IMR-90 (cell line): ENCODE data around the gene NR1D1. TPM values are rescaled to one million over a fixed set of nuclear protein-coding genes. Genes with fewer than 3 reads are reported as not detected.

Source experiments
- ATAC-seq: fragments of 200-7000 bp; cut with Tn5 transposase; 2 replicates; pipeline ENCODE4 v1.9.1; 2020; ENCODE audit warnings: low read depth, mild to moderate bottlenecking, moderate library complexity
- BruUV-seq: library from RNA; stranded (reverse); fragments of 400-500 nt; replicated peaks from 2 replicates; lab custom pipeline; 2021; lab: Mats Ljungman, UMichigan
- CTCF ChIA-PET: fragments of 300-600 bp; formaldehyde crosslinking; extraction: SDS; loops from one replicate; lab custom pipeline; 2021; ENCODE audit warnings: antibody characterized with exemption; lab: Yijun Ruan, JAX
- POLR2A ChIA-PET: fragments of 300-600 bp; sonication (Branson Sonifier 250); formaldehyde crosslinking; loops from one replicate; lab custom pipeline; 2022; ENCODE audit warnings: antibody characterized with exemption; ENCODE audit not compliant: unreplicated experiment; lab: Charles Lee
- DNase-seq: peaks from one replicate; pipeline ENCODE4 v3.0.0; 2013
- H2AFZ ChIP-seq: replicated peaks from 2 replicates; pipeline ENCODE3; 2013; ENCODE audit warnings: low read length, mild to moderate bottlenecking; ENCODE audit not compliant: poor library complexity
- H2AK5ac ChIP-seq: 2 replicates; pipeline ENCODE4 v1.6.1; 2013; ENCODE audit warnings: low read depth, low read length, inconsistent platforms
- H2AK9ac ChIP-seq: replicated peaks from 2 replicates; pipeline ENCODE3; 2013; ENCODE audit warnings: mild to moderate bottlenecking, low read depth, low read length, moderate library complexity; ENCODE audit not compliant: poor library complexity
- H2BK120ac ChIP-seq: 2 replicates; pipeline ENCODE4 v1.6.1; 2013; ENCODE audit warnings: low read depth, low read length, inconsistent platforms
- H2BK15ac ChIP-seq: 3 replicates; pipeline ENCODE4 v1.6.1; 2013; ENCODE audit warnings: low read depth, low read length, inconsistent platforms
- H2BK20ac ChIP-seq: 2 replicates; pipeline ENCODE4 v1.6.1; 2013; ENCODE audit warnings: low read depth, mild to moderate bottlenecking, inconsistent platforms, low read length, moderate library complexity
- H2BK5ac ChIP-seq: 2 replicates; pipeline ENCODE4 v1.6.1; 2013; ENCODE audit warnings: mild to moderate bottlenecking, low read depth, low read length, inconsistent platforms; ENCODE audit not compliant: poor library complexity, severe bottlenecking
- H3K14ac ChIP-seq: replicated peaks from 2 replicates; pipeline ENCODE4 v1.6.1; 2013; ENCODE audit warnings: low read depth, low read length, inconsistent platforms
- H3K18ac ChIP-seq: 2 replicates; pipeline ENCODE4 v1.6.1; 2013; ENCODE audit warnings: low read depth, low read length, control low read depth
- H3K23ac ChIP-seq: 2 replicates; pipeline ENCODE4 v1.6.1; 2013; ENCODE audit warnings: low read depth, low read length, inconsistent platforms
- H3K27ac ChIP-seq: 2 replicates; pipeline ENCODE4 v1.5.1; 2013; ENCODE audit warnings: mild to moderate bottlenecking, control low read depth, low read length; ENCODE audit not compliant: insufficient read depth
- H3K27me3 ChIP-seq: 2 replicates; pipeline ENCODE4 v1.6.1; 2013; ENCODE audit warnings: low read length; ENCODE audit not compliant: control insufficient read depth, insufficient read depth
- H3K36me3 ChIP-seq: 2 replicates; pipeline ENCODE4 v1.6.1; 2013; ENCODE audit warnings: low read length, mixed read lengths; ENCODE audit not compliant: control insufficient read depth, insufficient read depth
- H3K4ac ChIP-seq: 2 replicates; pipeline ENCODE4 v1.6.1; 2013; ENCODE audit warnings: low read depth, low read length, inconsistent platforms
- H3K4me1 ChIP-seq: 2 replicates; pipeline ENCODE4 v1.6.1; 2013; ENCODE audit warnings: low read length, mixed read lengths; ENCODE audit not compliant: control insufficient read depth, insufficient read depth
- H3K4me2 ChIP-seq: 2 replicates; pipeline ENCODE4 v1.6.1; 2013; ENCODE audit warnings: low read depth, mild to moderate bottlenecking, control low read depth, low read length, moderate library complexity
- H3K4me3 ChIP-seq: 2 replicates; pipeline ENCODE4 v1.5.1; 2013; ENCODE audit warnings: low read depth, mild to moderate bottlenecking, control low read depth, low read length, moderate library complexity; ENCODE audit not compliant: insufficient read depth
- H3K56ac ChIP-seq: 2 replicates; pipeline ENCODE4 v1.6.1; 2013; ENCODE audit warnings: low read length, inconsistent platforms; ENCODE audit not compliant: insufficient read depth; ENCODE audit errors: extremely low read depth
- H3K79me1 ChIP-seq, 2 experiments: 2 replicates each; pipeline ENCODE4 v1.6.1; 2013; ENCODE audit warnings: low read length in 2 of 2, inconsistent platforms in 1 of 2, low read depth in 1 of 2
- H3K9ac ChIP-seq: 2 replicates; pipeline ENCODE4 v1.6.1; 2013; ENCODE audit warnings: low read depth, low read length, control low read depth
- H3K9me1 ChIP-seq: 2 replicates; pipeline ENCODE4 v1.6.1; 2013; ENCODE audit warnings: low read length, inconsistent platforms; ENCODE audit not compliant: insufficient read depth
- H3K9me3 ChIP-seq: 2 replicates; pipeline ENCODE4 v1.6.1; 2013; ENCODE audit warnings: low read length; ENCODE audit not compliant: control insufficient read depth, insufficient read depth
- H4K20me1 ChIP-seq: 2 replicates; pipeline ENCODE4 v1.6.1; 2013; ENCODE audit warnings: low read length, inconsistent platforms; ENCODE audit not compliant: insufficient read depth
- H4K5ac ChIP-seq: 2 replicates; pipeline ENCODE4 v1.6.1; 2013; ENCODE audit warnings: mild to moderate bottlenecking, low read depth, low read length, control low read depth
- H4K8ac ChIP-seq, 2 experiments: 2 replicates each; pipeline ENCODE4 v1.6.1; 2013; ENCODE audit warnings: low read depth in 2 of 2, low read length in 2 of 2, control low read depth in 1 of 2, inconsistent platforms in 1 of 2
- H4K91ac ChIP-seq: 2 replicates; pipeline ENCODE4 v1.6.1; 2013; ENCODE audit warnings: low read depth, low read length, inconsistent platforms; ENCODE audit not compliant: insufficient read depth
- ELK1 ChIP-seq: fragments of 150-350 bp; IDR thresholded peaks from 2 replicates; pipeline ENCODE4 v1.6.1; 2016; ENCODE audit warnings: low read depth, mild to moderate bottlenecking, low read length, moderate library complexity, borderline replicate concordance
- MAFK ChIP-seq: IDR thresholded peaks from 2 replicates; pipeline ENCODE4 v1.6.1; 2012; ENCODE audit warnings: low read depth, low read length, improper control_type of control experiment
- WGBS, 2 experiments: methylation state at CpG; one replicate each; pipeline versions ENCODE4 v1.1.5 to v1.1.7; 2013; ENCODE audit warnings: missing lambda C conversion rate in 2 of 2; ENCODE audit not compliant: insufficient read length in 1 of 2; ENCODE audit errors: extremely low coverage in 2 of 2; 5-methylcytosine and 5-hydroxymethylcytosine counted together
- dilution Hi-C: fragments of 300-500 bp; cut with HindIII; formaldehyde crosslinking; loops from one replicate; pipeline ENCODE4 v1.14.3; 2018; ENCODE audit warnings: low sequenced_read_pairs; ENCODE audit not compliant: unreplicated experiment
- in situ Hi-C: fragments of 300-500 bp; cut with MboI; formaldehyde crosslinking; loops from 3 replicates; pipeline ENCODE4 v1.14.3; 2019; ENCODE audit warnings: low sequenced_read_pairs, inconsistent platforms, mixed read lengths
- intact Hi-C: fragments of 100-400 bp; cut with micrococcal nuclease; formaldehyde crosslinking; loops from 2 replicates; pipeline ENCODE4 v1.10.0; 2022
- polyA plus RNA-seq, 3 experiments: library from polyadenylated mRNA; depleted of rRNA; stranded (reverse); fragments of >200 nt; gene quantifications; 2 replicates each; pipeline ENCODE4 v1.2.3, GENCODE V29; 2012; ENCODE audit warnings: low replicate concordance in 1 of 3
- total RNA-seq: library from RNA; depleted of rRNA; stranded (reverse); fragments of >200 nt; gene quantifications from 2 replicates; pipeline ENCODE4 v1.2.3, GENCODE V29; 2012

NR1D1 gene
- total and polyA plus RNA-seq, 2 of the 4 experiments (the other 2 are of a cell fraction) = 0.36 to 7.2 TPM

GRCh38 chr17:40072040-40072734, 28.2 kb downstream of the NR1D1 start (continued):
- no peak for TF ChIP-seq ELK1

- no peaks in the 10 kb centered on the region for H3K9me3 ChIP-seq
- dilution Hi-C loops (no loop called here), in situ Hi-C loops (no loop called here), intact Hi-C loops (no loop called here)
- CTCF ChIA-PET = no interaction called here
- WGBS, 2 experiments = no CpG with 5 or more reads among the region's 16 CpGs
- no peak overlapping the region; the same call in 1 of the 2 replicates for H3K18ac ChIP-seq
- H2AFZ ChIP-seq = no peak overlapping the region
- POLR2A ChIA-PET = no interaction called here
- no peak overlapping the region for H3K4me3 ChIP-seq
- H4K8ac ChIP-seq = no peak overlapping the region
- H2BK120ac ChIP-seq = no peak overlapping the region
- H2BK5ac ChIP-seq = no peak overlapping the region
- peak overlapping the region; percentile 40 for H4K91ac ChIP-seq
- no peaks in the 10 kb centered on the region for H3K27me3 ChIP-seq
- H3K9me1 ChIP-seq = peaks cover 39% of the 10 kb centered on the region
- no peak overlapping the region for H3K56ac ChIP-seq
- ATAC-seq (no peak), DNase-seq (no peak)
- H2BK15ac ChIP-seq = no peak overlapping the region
- H3K9ac ChIP-seq = no peak overlapping the region
- peaks cover 29 to 87% of the 10 kb centered on the region in 2 experiments for H3K79me1 ChIP-seq
- H4K5ac ChIP-seq = 0 out of 2 replicates have a peak overlapping the region, but pooled peaks have one; percentile 23
- H3K27ac ChIP-seq = no peak overlapping the region
- peak overlapping the region; percentile 85 for H2AK5ac ChIP-seq
- no peak overlapping the region for H2BK20ac ChIP-seq
- H3K4ac ChIP-seq = peak overlapping the region; percentile 91
- no peak overlapping the region; the same call in 1 of the 2 replicates for H3K4me2 ChIP-seq
- no TSS peak for BruUV-seq
- H3K36me3 ChIP-seq = peaks cover 13% of the 10 kb centered on the region
- peaks cover 53% of the 10 kb centered on the region for H3K4me1 ChIP-seq
- peaks cover 32% of the 10 kb centered on the region for H4K20me1 ChIP-seq
- peak overlapping the region; percentile 91 for H2AK9ac ChIP-seq
- peak overlapping the region; percentile 58; the same call in 1 of the 2 replicates for H3K14ac ChIP-seq
- no peak for TF ChIP-seq MAFK
- H3K23ac ChIP-seq = no peak overlapping the region
Measured at GRCh38 chr17:40071313-40072039, 28.9 kb downstream of the NR1D1 start.
